Thyroid gland (tissue), 4 donors: ENCODE data around the gene PITRM1. TPM values are rescaled to one million over a fixed set of nuclear protein-coding genes. Genes with fewer than 3 reads are reported as not detected.

Experiments
- DNase-seq, 2 donors: peaks; one replicate each; pipeline ENCODE4 v3.0.0-alpha.2; 2019
- H3K27ac ChIP-seq, 3 donors: fragments of 200-600 bp; sonication (generic); 1 replicate in 2 of 3; 2 replicates in 1 of 3; pipeline ENCODE4 v1.5.1; 2016 to 2019; ENCODE audit warnings: mild to moderate bottlenecking in 1 of 3, moderate library complexity in 1 of 3
- H3K27me3 ChIP-seq: fragments of 200-600 bp; sonication (generic); one replicate; pipeline ENCODE4 v1.5.1; 2019
- H3K36me3 ChIP-seq, 2 donors: fragments of 200-600 bp; sonication (generic); one replicate each; pipeline ENCODE4 v1.5.1; 2016 to 2019
- H3K4me1 ChIP-seq, 2 donors: fragments of 200-600 bp; sonication (generic); one replicate each; pipeline ENCODE4 v1.5.1; 2017 to 2019
- H3K4me3 ChIP-seq, 3 donors: fragments of 200-600 bp; sonication (generic); replicated peaks in 1 of 3; 1 replicate in 2 of 3; 2 replicates in 1 of 3; pipeline ENCODE4 v1.5.1; 2016; ENCODE audit warnings: mild to moderate bottlenecking in 1 of 3
- H3K9me3 ChIP-seq: fragments of 200-600 bp; sonication (generic); one replicate; pipeline ENCODE4 v1.5.1; 2017
- CTCF ChIP-seq, 6 experiments: fragments of 200-600 bp in 3 of 6; fragments of 450-650 bp in 3 of 6; sonication (generic) in 3 of 6; IDR thresholded peaks; one replicate each; pipeline ENCODE4 v1.5.1; 2016 to 2019; ENCODE audit warnings: antibody characterized with exemption in 6 of 6, mild to moderate bottlenecking in 2 of 6, inconsistent platforms in 1 of 6, moderate library complexity in 1 of 6
- POLR2A ChIP-seq, 2 donors: fragments of 450-650 bp; IDR thresholded peaks; one replicate each; pipeline ENCODE4 v1.6.1; 2017; ENCODE audit warnings: antibody characterized with exemption in 2 of 2, mild to moderate bottlenecking in 2 of 2, moderate library complexity in 1 of 2
- WGBS, 2 donors: methylation state at CpG; one replicate each; pipeline ENCODE4 v1.1.5; 2017; 5-methylcytosine and 5-hydroxymethylcytosine counted together
- intact Hi-C: fragments of 100-400 bp; cut with DNase I; formaldehyde crosslinking; loops from one replicate; pipeline ENCODE4 v1.15.1; 2023
- total RNA-seq, 4 donors: library from RNA; depleted of rRNA; stranded (reverse); fragments of >200 nt; gene quantifications; one replicate each; pipeline ENCODE4 v1.2.3, GENCODE V29; 2016

The PITRM1 gene
- total RNA-seq, 4 donors from 2014 or later, result 68.2 to 107 (median 86.2) TPM

- Histone ChIP-seq H3K9me3 (no peaks in the 10 kb centered on the region), H3K27me3 (no peaks in the 10 kb centered on the region), H3K36me3 (peaks cover 68 to 74% of the 10 kb centered on the region in 2 donors), H3K4me3 (no peak overlapping the region), H3K4me1 (no peaks in the 10 kb centered on the region), H3K27ac (no peak overlapping the region)
- WGBS, 2 donors, result 91 to 93% methylated on average over 10 of the region's 10 CpGs
- TF ChIP-seq CTCF (IDR thresholded peaks at IDR 0.05) (no peak), POLR2A (IDR thresholded peaks at IDR 0.05) (no peak)
- intact Hi-C loops, result no loop called here
- DNase-seq, result no peak
Observed at GRCh38 chr10:3159152-3159551, 13.4 kb downstream of the PITRM1 start.

- no peak overlapping the region for H3K27ac ChIP-seq
- intact Hi-C loops, result no loop called here
- H3K27me3 ChIP-seq, result no peaks in the 10 kb centered on the region
- H3K9me3 ChIP-seq, result no peaks in the 10 kb centered on the region
- H3K4me1 ChIP-seq, result peaks cover 0 to 7% of the 10 kb centered on the region in 2 donors
- H3K36me3 ChIP-seq, result peaks cover 75 to 76% of the 10 kb centered on the region in 2 donors
- DNase-seq, result no peak
- TF ChIP-seq CTCF (IDR thresholded peaks at IDR 0.05), result no peak
- no peak for TF ChIP-seq POLR2A (IDR thresholded peaks at IDR 0.05)
- WGBS, 2 donors, result 94 to 95% methylated on average over 10 of the region's 10 CpGs
- no peak overlapping the region for H3K4me3 ChIP-seq
Observed at GRCh38 chr10:3154666-3155065, 17.9 kb downstream of the PITRM1 start.

- no peak for TF ChIP-seq POLR2A (IDR thresholded peaks at IDR 0.05)
- no peak for TF ChIP-seq CTCF (IDR thresholded peaks at IDR 0.05)
- Histone ChIP-seq H3K36me3 (peaks cover 62 to 77% of the 10 kb centered on the region in 2 donors), H3K9me3 (no peaks in the 10 kb centered on the region), H3K27ac (no peak overlapping the region), H3K4me3 (no peak overlapping the region), H3K4me1 (peaks cover 0 to 7% of the 10 kb centered on the region in 2 donors), H3K27me3 (no peaks in the 10 kb centered on the region)
- intact Hi-C loops, result no loop called here
- no peak for DNase-seq
- WGBS, 2 donors, result 85 to 86% methylated on average over 9 of the region's 9 CpGs
Observed at GRCh38 chr10:3152566-3152935, 20.0 kb downstream of the PITRM1 start.

GRCh38 chr10:3151889-3152565, 20.6 kb downstream of the PITRM1 start:
- Histone ChIP-seq H3K4me1 (peaks cover 0 to 7% of the 10 kb centered on the region in 2 donors), H3K27ac (no peak overlapping the region), H3K4me3 (no peak overlapping the region), H3K9me3 (no peaks in the 10 kb centered on the region), H3K36me3 (peaks cover 62 to 77% of the 10 kb centered on the region in 2 donors), H3K27me3 (no peaks in the 10 kb centered on the region)
- DNase-seq, result no peak
- TF ChIP-seq CTCF (IDR thresholded peaks at IDR 0.05) (no peak), POLR2A (IDR thresholded peaks at IDR 0.05) (no peak)
- intact Hi-C loops, result no loop called here
- WGBS, 2 donors, result 94 to 95% methylated on average over 12 to 13 of the region's 13 CpGs

- no peak overlapping the region for H3K27ac ChIP-seq
- H3K4me3 ChIP-seq, result no peak overlapping the region
- 84 to 92% methylated on average over 14 of the region's 14 CpGs for WGBS, 2 donors
- no peak for TF ChIP-seq CTCF (IDR thresholded peaks at IDR 0.05)
- no peak for TF ChIP-seq POLR2A (IDR thresholded peaks at IDR 0.05)
- peaks cover 62 to 76% of the 10 kb centered on the region in 2 donors for H3K36me3 ChIP-seq
- DNase-seq, result no peak
- H3K27me3 ChIP-seq, result no peaks in the 10 kb centered on the region
- H3K4me1 ChIP-seq, result peaks cover 0 to 7% of the 10 kb centered on the region in 2 donors
- H3K9me3 ChIP-seq, result no peaks in the 10 kb centered on the region
- intact Hi-C loops, result no loop called here
Observed at GRCh38 chr10:3150961-3151360, 21.6 kb downstream of the PITRM1 start.
